NCI-H2081 (cell line): ENCODE results near the gene DCK.
"Not testable (repeated sequence)": the region's sequence is repeated elsewhere in the genome, so short reads cannot be mapped to it uniquely, and the experiment has no call there.

ENCODE experiments used
- DNase-seq, 2 experiments: peaks; one replicate each; lab custom pipeline; 2025; lab: John Stamatoyannopoulos, UW

DCK gene

GRCh38 chr4:70993181-70994068 lies at the start of gene DCK:
Gene DCK (plus strand): TSS chr4:70993649. CDS start chr4:70993836, 187 bp downstream.
- DNase-seq, result peak; percentile 80 to 85

- DNase-seq, result no peak
Observed at GRCh38 chr4:70945046-70945445, 48.4 kb upstream of the DCK start.

- no peak for DNase-seq
Observed at GRCh38 chr4:70945452-70946055, 47.9 kb upstream of the DCK start.

GRCh38 chr4:70946939-70947338 lies 46.5 kb upstream of the DCK start:
- no peak for DNase-seq

- DNase-seq, result no peak
Observed at GRCh38 chr4:70948665-70949260, 44.7 kb upstream of the DCK start.

GRCh38 chr4:70954032-70954431 lies 39.4 kb upstream of the DCK start:
- DNase-seq, result no peak

GRCh38 chr4:70956549-70957210 lies 36.8 kb upstream of the DCK start:
- DNase-seq, result no peak

- DNase-seq, result no peak
Observed at GRCh38 chr4:70958681-70959080, 34.8 kb upstream of the DCK start.

GRCh38 chr4:70969076-70969475 lies 24.4 kb upstream of the DCK start:
- no peak for DNase-seq

GRCh38 chr4:70976252-70976651 lies 17.2 kb upstream of the DCK start:
- DNase-seq, result no peak

GRCh38 chr4:70979445-70980008 lies 13.9 kb upstream of the DCK start:
- DNase-seq, result no peak

- DNase-seq, result no peak
Observed at GRCh38 chr4:70980196-70980595, 13.3 kb upstream of the DCK start.

GRCh38 chr4:70984106-70984505 lies 9.3 kb upstream of the DCK start:
- DNase-seq, result no peak

- DNase-seq, result no peak
Observed at GRCh38 chr4:70984589-70984988, 8.9 kb upstream of the DCK start.

- DNase-seq, result no peak
Observed at GRCh38 chr4:70991596-70991995, 1.9 kb upstream of the DCK start.

GRCh38 chr4:70992391-70992881 lies 1.0 kb upstream of the DCK start:
- DNase-seq, result no peak

- peak in 1 of 2 experiments; percentile 24 for DNase-seq
Observed at GRCh38 chr4:70994069-70994366, 569 bp downstream of the DCK start.

GRCh38 chr4:70994387-70995099 lies 1.1 kb downstream of the DCK start:
- DNase-seq, result no peak

- DNase-seq, result no peak
Observed at GRCh38 chr4:70996018-70996360, 2.5 kb downstream of the DCK start.

- DNase-seq, result no peak
Observed at GRCh38 chr4:70997036-70997435, 3.6 kb downstream of the DCK start.

GRCh38 chr4:70997546-70997945 lies 4.1 kb downstream of the DCK start:
- no peak for DNase-seq

- not testable (repeated sequence) for DNase-seq
Observed at GRCh38 chr4:70999639-71000038, 6.2 kb downstream of the DCK start.
